ENCODE data around the gene C8G.

The C8G gene

DNA sequence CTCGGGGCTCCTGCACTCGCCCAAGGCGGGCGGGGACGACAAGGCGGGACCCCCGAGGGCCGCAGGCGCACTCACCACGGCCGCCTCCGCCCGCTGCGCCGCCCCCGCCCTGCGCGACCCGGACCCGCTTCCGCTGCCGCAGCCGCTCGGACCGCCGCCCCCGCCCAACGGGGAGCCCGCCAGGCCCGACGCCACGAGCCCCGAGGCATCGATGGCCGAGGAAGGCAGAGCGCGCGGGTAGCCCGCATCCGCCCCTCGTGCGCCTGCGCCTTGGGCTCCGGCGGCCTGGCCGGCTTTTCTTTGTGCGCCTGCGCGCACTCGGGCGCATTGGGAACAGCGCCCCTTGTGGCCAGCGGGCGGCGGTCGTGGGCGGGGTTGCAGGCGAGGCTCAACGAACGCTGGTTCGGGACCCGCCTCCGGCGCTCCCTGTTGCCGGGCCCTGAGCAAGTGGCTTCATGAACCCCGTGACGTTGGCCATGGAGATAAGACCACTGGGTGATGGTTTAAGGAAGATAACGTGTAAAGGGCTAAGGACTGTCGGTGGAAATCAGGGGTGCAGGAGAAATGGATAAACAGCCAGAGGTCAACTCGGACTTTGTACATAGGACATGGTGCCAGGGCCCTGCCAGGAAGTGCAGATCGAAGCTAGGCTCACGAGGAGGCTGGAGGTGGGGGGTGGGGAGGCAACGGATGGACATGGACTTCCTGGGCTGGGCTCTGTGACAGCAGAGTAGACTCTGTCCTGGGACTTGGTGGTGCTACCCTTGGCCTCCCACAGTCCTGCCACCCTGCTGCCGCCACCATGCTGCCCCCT is at the start of gene C8G, which contains the start of gene FBXW5:
C8G (plus strand) TSS at position 725 of the 814 bp plus-strand sequence; CDS start at position 803, 78 bp downstream.
FBXW5 (minus strand) TSS at position 220 of the 814 bp plus-strand sequence. CDS start 655 bp downstream, outside the sequence.
- DNase-seq = peak; percentile 98

DNA sequence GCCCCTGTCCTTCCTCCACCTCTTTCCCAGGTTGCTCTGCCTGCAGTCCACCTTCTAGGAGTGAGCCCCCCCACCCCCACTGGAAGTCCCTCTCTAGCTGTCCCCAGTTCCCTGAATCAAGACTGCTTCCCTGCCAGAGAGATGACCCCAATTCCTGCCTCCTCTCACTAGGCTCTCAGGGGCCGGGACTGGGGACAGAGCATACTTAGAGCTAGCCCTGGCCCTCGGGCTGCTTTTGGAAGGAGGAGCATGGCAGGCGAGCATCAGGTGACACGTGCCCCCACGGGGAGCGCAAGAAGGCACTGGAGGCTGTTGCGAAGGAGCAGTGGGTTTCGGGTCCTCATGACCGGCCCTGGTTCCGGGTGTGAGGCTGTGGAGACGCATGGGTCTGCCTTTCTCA is 49.0 kb upstream of the C8G start:
- DNase-seq = no peak

DNA sequence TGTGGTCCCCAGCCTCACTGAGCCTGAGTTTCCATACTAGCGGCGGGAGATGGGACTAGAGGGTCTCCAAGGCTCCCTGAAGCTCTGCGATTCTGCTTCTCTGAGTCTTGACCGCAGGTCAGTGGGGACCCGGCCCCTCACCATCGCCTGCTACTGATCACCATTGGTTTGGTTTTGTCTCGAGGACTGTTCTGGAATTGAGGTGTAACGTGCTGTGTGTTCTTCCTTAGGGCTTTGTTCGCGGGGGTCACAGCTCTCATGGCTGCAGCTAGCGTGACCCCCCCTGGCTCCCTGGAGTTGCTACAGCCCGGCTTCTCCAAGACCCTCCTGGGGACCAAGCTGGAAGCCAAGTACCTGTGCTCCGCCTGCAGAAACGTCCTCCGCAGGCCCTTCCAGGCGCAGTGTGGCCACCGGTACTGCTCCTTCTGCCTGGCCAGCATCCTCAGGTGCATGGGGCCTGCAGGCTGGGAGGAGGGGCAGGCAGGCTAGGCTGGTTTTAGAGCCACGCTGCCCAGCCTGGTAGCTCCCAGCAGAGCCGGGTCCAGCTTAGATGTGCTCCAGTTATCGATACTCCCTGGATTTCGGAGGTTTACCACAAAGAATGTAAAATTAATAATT is 46.5 kb upstream of the C8G start:
- no peak for DNase-seq

DNA sequence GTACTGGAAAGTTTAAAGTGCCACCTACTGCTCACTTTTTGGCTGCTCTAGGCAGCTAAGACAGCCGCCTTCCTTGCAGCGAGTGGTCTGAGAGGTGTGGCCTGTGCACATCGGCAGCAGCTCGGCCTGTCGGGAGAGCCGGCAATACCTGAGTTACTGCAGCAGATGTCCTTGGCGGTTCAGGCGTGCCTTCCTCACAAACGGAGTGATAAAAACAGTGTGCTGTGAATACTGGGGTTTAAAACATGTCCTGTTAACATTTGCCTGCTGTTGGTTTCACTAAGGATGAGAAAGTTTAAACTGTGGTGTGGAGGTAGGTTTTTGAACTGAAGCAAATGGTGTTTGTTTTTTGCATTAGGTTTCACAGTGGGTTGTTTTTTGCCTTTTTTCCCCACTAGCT is 45.8 kb upstream of the C8G start:
- no peak for DNase-seq

GRCh38 chr9:136900556-136900955 is 44.5 kb upstream of the C8G start:
- no peak for DNase-seq

DNA sequence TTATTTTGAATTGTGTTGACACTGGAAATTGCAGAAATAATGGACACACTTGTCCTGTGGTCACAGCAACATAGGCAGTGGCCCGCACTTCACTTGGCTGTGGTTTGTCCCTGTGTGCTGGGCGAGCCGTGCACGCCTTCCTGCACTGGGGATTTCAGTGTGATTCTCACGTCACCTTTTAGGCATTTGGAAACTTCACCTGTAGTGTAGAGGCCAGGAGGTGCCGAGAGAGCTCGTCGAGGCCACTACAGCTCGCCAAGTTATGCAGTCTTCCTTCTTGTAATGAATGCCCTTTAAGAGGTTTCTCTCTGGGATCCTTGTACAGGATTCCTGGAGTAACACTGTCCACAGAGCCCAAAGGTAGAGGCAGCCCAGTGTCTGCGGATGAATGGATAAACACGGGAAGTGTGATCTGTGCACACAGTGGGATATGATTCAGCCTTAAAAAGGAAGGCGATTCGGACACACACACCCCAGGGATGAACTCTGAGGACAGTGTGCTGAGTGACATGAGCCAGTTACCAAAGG is 44.0 kb upstream of the C8G start:
- DNase-seq = no peak

DNA sequence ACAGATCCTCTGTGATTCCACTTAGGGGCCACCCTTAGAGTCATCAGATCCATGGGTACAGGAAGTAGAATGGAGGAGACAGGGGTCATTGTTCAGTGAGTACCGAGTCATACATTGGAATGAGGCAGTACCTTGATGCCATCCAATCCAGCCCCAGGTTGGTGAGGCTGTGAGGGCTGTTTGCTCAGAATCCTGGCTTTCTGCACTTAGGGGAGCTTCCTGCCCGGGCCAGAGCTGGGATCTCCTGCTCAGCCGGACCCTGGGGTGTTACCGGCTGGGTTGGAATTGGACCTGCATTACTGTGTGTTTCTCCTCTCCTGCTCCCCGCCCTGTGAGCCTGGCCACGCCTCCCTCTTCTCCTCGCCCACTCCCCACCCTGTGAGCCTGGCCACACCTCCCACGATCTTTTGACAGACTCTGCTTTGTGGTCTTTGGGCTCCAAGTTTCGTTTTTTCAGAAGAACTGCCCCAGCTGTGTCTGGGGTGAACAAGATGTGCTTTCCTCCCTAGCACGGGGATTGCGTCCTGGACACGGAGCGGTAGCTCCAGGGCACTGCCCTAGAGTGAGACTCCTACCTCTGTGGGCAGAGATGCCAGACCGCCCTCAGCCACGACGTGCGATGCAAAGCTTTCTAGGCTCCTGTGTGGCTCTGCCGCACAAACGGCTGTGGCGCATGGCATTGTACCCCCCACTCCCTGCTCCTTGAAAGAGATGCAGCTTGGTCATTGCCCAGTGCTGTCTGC is 43.4 kb upstream of the C8G start:
- peak; percentile 77 for DNase-seq

- peak; percentile 84 for DNase-seq
Observed at GRCh38 chr9:136902259-136902821, 42.7 kb upstream of the C8G start.

- no peak for DNase-seq
Observed at GRCh38 chr9:136903041-136903554, 41.9 kb upstream of the C8G start.

GRCh38 chr9:136906266-136906665 is 38.8 kb upstream of the C8G start:
- DNase-seq = no peak

- no peak for DNase-seq
Observed at GRCh38 chr9:136907011-136907914, 37.8 kb upstream of the C8G start.

GRCh38 chr9:136910197-136910900 is 34.7 kb upstream of the C8G start:
- DNase-seq = no peak

GRCh38 chr9:136910901-136911245 is 34.2 kb upstream of the C8G start:
- DNase-seq = no peak

DNA sequence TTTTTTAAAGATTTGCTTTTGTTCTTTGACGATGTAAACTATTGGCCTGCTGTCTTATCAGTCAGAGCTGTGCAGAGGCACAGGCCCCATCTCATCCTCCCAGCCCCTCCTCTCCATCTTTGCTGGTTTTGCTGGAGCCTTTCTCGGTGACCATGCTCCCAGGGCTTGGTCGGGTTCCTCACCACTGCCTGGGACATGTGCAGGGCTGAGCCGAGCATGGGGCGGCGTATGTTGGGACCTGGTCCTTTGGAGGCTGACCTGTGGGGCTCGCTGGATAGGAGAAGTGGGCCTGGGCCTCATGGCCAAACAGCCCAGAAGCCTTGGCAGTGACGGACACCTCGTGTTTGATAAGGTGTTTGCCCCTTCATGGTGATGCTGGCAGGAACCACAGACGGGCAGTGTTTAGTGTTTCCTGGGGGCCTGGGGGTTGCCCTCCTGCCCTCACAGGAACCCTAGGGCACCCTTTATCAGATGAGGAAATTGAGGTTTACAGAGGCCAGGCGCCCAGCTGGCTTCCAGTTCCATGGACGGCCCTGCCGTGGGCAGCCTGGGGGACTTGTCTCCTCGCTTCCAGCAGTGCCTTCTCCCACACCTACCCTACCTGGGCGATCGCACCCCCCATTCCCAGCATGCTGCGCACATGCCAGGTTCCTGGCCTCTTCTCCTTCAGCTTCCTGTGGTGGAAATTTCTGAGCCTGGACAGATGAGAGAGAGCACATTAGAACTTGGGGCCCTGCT is 31.2 kb upstream of the C8G start:
- DNase-seq = no peak

DNA sequence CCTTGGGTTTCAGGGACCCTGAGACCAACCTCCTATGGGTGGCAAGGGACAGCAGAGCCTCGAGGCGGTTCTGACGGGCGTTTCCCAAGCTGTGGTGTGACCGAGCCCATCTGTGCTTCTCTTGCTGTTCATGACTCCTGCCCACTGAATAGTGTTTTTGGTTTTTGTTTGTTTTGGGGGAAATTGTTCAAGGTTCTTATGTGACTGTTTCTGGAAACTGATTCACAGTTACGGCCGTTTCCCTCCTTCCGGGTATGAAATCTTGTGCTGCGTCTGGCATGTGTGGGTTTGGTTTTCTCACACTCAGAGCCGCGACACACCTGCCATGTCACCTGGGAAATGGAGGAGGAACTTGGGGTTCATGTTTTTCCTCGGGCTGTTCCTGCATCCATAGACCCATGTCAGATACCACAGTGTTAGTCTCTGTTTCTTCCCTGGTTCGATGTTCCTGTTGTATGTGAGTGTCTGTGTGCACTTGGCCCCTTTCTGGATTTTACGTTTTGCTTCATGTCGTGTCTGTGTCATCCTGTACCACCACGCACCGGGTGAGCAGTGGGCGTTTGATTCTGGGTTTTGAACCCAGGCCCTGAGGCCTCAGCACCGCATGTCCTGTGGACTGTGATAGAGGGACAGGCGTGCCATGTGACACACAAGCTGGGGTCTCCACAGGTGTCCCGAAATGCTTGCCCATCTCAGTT is 29.3 kb upstream of the C8G start:
- DNase-seq = no peak

GRCh38 chr9:136916330-136917184 is 28.5 kb upstream of the C8G start:
- no peak for DNase-seq

GRCh38 chr9:136917902-136918301 is 27.1 kb upstream of the C8G start:
- DNase-seq = no peak

- no peak for DNase-seq
Observed at GRCh38 chr9:136920069-136920468, 25.0 kb upstream of the C8G start.

GRCh38 chr9:136920734-136921231 is 24.3 kb upstream of the C8G start:
- no peak for DNase-seq

Measured in activated CD4-positive, CD25-positive, alpha-beta regulatory T cell treated with anti-CD3 and anti-CD28 coated beads, Interleukin-2, amount 50 U/mL, for 72 hours (primary cell).